GM21717 (cell line): Measurements from ENCODE around the gene FAM114A1.

Experiments used
- ATAC-seq: cut with Tn5 transposase; IDR thresholded peaks from one replicate; pipeline ENCODE4 v1.9.1; 2021; ENCODE audit warnings: mild to moderate bottlenecking, moderate library complexity; ENCODE audit not compliant: unreplicated experiment

FAM114A1 gene

DNA sequence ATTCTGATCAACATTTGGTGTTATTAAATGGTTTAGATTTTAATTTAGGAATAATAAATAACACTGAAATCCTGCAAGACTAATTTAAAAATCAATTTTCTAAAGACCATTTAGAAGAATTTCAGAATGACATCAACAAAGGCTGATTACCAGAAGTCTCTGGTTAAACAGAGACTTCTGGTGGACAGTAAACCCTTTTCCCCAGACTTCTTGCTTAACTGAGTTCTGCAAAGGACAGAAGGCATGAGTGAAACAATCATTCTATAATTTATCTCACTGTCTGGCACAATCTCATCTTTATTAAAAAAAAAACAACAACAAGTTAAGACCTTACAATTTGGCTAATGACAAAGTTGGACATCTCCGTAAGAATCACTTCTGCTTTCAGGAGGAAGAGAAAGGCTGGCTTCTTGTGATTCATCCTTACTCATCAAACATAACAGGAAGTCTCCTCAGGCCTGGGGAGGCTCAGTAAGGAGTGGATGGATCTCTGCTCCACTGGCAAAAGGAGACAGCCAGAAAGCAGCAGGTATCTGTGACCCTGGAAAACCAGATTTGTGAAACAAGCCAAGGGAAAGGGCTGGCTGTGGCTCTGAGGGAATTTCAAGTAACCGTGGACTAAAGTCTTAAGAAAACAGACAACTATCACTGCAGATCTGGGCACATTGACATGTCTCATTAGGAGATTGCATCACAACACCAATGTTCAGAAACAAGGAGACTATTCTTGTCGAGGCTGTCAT lies 10.1 kb upstream of the FAM114A1 start:
- ATAC-seq, result peak; percentile 69

DNA sequence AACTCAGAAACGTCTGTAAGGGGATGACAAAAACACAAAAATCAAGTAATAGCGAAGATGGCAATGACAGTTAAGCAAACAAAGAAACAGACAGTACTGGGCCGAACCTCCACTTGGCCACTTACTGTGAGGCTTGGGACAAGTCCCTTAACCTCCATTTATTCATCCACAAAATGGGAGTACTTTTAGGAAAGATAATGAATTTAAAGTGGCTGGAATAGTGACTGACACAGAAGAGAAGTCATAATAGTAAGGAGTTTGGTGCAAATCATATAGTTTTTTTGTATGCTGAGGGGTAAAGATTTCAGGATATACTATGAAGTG lies 9.5 kb upstream of the FAM114A1 start:
- no peak for ATAC-seq

DNA sequence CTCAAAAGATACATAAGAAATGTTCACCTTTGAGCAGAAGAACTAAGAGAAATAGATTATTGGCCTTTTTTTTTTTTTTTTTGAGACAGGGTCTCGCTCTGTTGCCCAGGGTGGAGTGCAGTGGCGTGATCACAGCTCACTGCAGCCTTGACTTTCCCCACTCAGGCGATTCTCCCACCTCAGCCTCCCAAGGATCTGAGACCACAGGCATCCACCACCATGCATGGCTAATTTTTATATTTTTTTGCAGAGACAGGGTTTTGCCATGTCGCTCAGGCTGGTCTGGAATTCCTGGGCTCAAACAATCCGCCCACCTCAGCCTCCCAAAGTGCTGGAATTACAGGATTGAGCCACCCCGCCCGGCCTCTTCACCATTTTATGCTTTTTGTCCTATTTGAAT lies 8.1 kb upstream of the FAM114A1 start:
- no peak for ATAC-seq

- ATAC-seq, result peak; percentile 49
These were observed 6.7 kb upstream of the FAM114A1 start for GRCh38 chr4:38860788-38861424.

- ATAC-seq, result no peak
These were observed 5.8 kb upstream of the FAM114A1 start for GRCh38 chr4:38861791-38862190.

- ATAC-seq, result no peak
These were observed 2.2 kb upstream of the FAM114A1 start for GRCh38 chr4:38865445-38865844.

- no peak for ATAC-seq
These were observed 581 bp upstream of the FAM114A1 start for GRCh38 chr4:38866973-38867477.

GRCh38 chr4:38868059-38868960 lies 704 bp downstream of the FAM114A1 start:
- no peak for ATAC-seq

DNA sequence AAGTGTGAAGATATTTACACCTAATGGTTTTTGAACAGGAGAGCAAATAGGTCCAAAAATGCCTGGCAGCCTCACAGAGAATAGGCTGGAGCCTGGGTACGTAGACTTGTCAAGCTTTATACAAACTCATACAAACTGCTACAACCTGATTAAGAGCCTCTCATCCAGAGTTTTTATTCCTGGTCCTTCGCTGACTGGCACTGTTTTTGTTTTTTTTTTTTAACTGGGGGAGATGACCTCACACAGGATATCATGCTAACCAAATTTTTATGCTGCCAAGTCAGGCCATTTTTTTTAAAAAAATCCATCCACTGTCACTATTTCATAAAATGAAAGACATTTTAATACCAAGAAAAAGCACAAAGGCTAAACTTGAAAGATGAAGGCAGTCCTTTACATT lies 1.9 kb downstream of the FAM114A1 start:
- no peak for ATAC-seq

DNA sequence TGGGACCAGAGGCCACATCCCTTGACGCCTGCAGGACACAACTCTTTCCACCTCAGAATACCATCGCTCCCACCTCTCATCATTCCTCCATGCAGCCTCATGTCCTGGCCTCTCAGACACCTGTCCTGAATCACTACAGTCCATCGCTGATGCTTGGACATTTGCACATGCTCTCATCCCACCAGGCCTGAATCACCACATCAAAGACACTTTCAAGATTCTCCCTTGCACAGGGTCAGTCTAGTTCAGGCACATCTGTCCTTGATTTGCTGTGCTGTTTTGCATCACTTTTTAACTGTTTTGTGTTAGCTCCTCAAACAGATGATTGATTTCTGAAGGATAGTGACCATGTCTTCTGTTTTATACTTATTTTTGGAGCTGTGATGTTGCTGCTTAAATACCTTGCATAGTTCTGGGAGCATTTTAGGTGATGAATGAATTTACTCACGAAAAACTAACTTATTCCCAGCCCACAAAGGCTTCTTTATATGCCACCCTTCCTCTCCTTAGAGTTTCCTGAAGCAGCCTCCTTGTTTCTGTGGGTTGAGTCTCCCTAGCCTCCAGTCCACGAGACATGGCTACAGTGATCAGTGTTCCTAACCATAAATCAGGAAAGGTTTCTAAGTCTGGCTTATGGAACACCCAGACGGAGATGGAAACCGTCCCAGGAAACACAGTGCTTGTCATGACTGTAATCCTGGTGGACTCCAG lies 2.6 kb downstream of the FAM114A1 start:
- ATAC-seq, result no peak

DNA sequence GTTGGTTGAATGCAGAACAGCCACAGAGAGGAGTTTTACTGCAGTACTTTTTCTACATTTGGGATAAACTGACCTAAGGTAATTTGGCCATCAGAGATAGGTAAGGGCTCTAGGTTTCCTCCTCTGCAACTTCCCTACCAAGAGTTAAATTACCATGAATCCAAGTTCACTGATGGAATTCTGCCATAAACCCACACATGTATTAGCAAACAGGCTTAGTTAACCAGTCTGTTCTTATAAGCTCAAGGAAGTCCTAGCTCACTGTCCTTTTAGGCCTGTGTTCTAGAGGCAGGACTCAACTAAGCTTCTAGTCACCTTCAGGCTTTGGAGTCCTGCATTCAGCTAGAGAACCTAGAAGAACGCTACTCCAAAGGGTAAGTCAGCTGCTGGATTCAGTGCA lies 4.0 kb downstream of the FAM114A1 start:
- ATAC-seq, result no peak

DNA sequence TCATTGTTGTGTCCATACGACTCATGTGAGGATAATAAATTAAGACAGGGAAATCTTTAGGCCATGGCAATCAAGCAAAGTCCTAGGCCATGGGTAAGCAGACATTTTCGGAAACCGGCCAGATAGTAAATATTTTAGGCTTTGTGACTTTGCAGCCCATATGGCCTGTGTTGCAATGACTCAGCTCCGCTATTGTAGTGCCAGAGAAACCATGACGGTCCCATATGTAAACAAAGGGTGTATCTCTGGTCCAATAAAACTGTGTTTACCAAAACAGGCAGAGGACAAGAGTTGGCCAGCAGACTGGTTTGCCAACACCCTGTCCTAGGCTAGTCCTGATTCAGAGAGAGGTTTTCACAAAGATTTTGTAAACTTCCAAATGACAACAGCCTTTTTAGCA lies 5.0 kb downstream of the FAM114A1 start:
- no peak for ATAC-seq

GRCh38 chr4:38873290-38873944 lies 5.8 kb downstream of the FAM114A1 start:
- ATAC-seq, result no peak

DNA sequence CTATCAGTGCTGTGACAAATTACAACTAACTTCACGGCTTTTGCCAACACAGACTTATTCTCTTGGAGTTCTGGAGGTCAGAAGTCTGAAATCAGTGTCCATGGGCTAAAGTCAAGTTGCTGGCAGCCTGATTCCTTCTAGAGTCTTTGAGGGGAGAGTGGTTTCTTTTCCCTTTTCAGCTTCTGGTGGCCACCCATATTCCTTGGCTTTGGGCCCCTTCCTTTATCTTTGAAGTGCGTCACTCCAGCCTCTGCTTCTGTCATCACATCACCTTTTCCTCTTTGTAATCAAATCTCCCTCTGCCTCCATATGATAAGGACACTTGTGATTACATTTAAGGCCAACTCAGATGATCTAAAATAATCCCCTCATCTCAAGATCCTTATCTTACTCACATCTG lies 9.0 kb downstream of the FAM114A1 start:
- ATAC-seq, result no peak

DNA sequence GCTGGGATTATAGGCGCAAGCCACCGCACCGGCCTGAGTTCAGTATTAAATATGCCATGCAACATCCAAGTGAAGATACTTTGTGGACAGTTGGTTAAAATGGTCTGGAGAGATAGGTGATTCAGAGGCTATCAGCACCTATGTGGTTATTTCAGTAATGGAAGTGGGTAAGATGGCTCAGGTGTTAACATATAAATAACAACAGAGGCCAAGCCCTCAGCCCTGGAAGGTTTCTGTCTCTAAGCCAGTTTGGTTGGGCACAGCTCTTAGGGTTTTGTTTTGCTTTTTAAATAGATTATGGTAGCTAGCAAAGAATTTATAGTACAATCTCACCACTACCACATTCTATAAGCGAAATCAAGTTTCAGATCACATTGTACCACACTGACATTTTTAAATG lies 16.6 kb downstream of the FAM114A1 start:
- ATAC-seq, result no peak

GRCh38 chr4:38889143-38889542 lies 21.5 kb downstream of the FAM114A1 start:
- no peak for ATAC-seq

- ATAC-seq, result no peak
These were observed 23.7 kb downstream of the FAM114A1 start for GRCh38 chr4:38891051-38891983.

GRCh38 chr4:38894322-38894982 lies 26.8 kb downstream of the FAM114A1 start:
- no peak for ATAC-seq

DNA sequence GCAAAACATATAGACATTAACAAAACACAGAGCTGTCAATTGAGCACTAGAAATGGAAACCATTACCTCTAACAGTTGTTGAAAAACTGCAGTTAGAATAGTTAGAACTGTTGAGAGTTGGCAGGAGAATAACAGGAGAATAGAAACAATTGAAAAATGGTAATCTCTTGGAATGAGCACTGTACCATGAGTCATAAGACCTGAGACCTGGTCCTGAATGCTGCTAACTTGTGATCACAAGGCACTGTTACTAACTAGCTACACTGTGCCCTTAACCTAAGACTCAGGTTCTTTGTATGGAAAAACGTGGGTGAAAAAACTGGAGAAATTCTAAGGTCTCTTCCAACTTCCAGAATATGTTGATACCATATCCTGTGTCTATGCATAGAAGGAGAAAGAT lies 29.3 kb downstream of the FAM114A1 start:
- no peak for ATAC-seq
